A673 (cell line): ENCODE data around the gene TNFRSF4. TPM values are rescaled to one million over a fixed set of nuclear protein-coding genes. Genes with fewer than 3 reads are reported as not detected.

ENCODE experiments used
- BruUV-seq: library from RNA; stranded (reverse); fragments of 400-500 nt; replicated peaks from 2 replicates; lab custom pipeline; 2021; lab: Mats Ljungman, UMichigan
- CTCF ChIA-PET: fragments of 300-600 bp; sonication (Branson Sonifier 250); formaldehyde crosslinking; loops from one replicate; lab custom pipeline; 2022; ENCODE audit warnings: antibody characterized with exemption; lab: Charles Lee
- POLR2A ChIA-PET: fragments of 300-600 bp; sonication (Branson Sonifier 250); formaldehyde crosslinking; loops from one replicate; lab custom pipeline; 2022; ENCODE audit warnings: antibody characterized with exemption; ENCODE audit not compliant: low non-redundant PET; lab: Charles Lee
- DNase-seq: peaks from one replicate; pipeline ENCODE4 v3.0.0-alpha.2; 2015; ENCODE audit warnings: low spot score
- H3K27ac ChIP-seq: fragments of 200-600 bp; sonication (generic); 2 replicates; pipeline ENCODE4 v1.5.1; 2016; ENCODE audit warnings: mixed run types, low read depth, mild to moderate bottlenecking, mixed read lengths, antibody characterized with exemption, low read length; ENCODE audit not compliant: poor library complexity, severe bottlenecking
- H3K27me3 ChIP-seq: fragments of 200-600 bp; sonication (generic); replicated peaks from 2 replicates; pipeline ENCODE4 v1.6.1; 2017; ENCODE audit warnings: mixed run types, low read depth, mild to moderate bottlenecking, mixed read lengths, antibody characterized with exemption, low read length; ENCODE audit not compliant: insufficient read depth, poor library complexity
- H3K36me3 ChIP-seq: fragments of 200-600 bp; sonication (generic); 2 replicates; pipeline ENCODE4 v1.6.1; 2016; ENCODE audit warnings: mixed run types, mild to moderate bottlenecking, mixed read lengths, antibody characterized with exemption, low read length; ENCODE audit not compliant: insufficient read depth, poor library complexity, severe bottlenecking
- H3K4me1 ChIP-seq: fragments of 200-600 bp; sonication (generic); 2 replicates; pipeline ENCODE4 v1.6.1; 2017; ENCODE audit warnings: mixed run types, mild to moderate bottlenecking, mixed read lengths, antibody characterized with exemption, low read length; ENCODE audit not compliant: insufficient read depth, poor library complexity, severe bottlenecking
- H3K4me3 ChIP-seq: fragments of 200-600 bp; sonication (generic); 2 replicates; pipeline ENCODE4 v1.5.1; 2016; ENCODE audit warnings: low read depth, mixed run types, mild to moderate bottlenecking, mixed read lengths, low read length; ENCODE audit not compliant: poor library complexity, severe bottlenecking
- H3K9me3 ChIP-seq: fragments of 200-600 bp; sonication (generic); 2 replicates; pipeline ENCODE4 v1.6.1; 2016; ENCODE audit warnings: mixed run types, low read depth, mild to moderate bottlenecking, mixed read lengths, antibody characterized with exemption, low read length; ENCODE audit not compliant: poor library complexity, severe bottlenecking
- CTCF ChIP-seq: fragments of 300-800, 200-600 bp; sonication (generic); conservative IDR thresholded peaks from 2 replicates; pipeline ENCODE4 v1.5.1; 2017; ENCODE audit warnings: low read depth, mild to moderate bottlenecking, antibody characterized with exemption, low read length, moderate library complexity, mixed read lengths
- EZH2 ChIP-seq: fragments of 200-600 bp; sonication (generic); IDR thresholded peaks from 2 replicates; pipeline ENCODE4 v1.6.1; 2017; ENCODE audit warnings: borderline replicate concordance, low read depth, mild to moderate bottlenecking, mixed read lengths, antibody characterized with exemption, low read length; ENCODE audit not compliant: poor library complexity, severe bottlenecking
- intact Hi-C: fragments of 100-400 bp; cut with micrococcal nuclease; formaldehyde crosslinking; loops from one replicate; pipeline ENCODE4 v1.10.0; 2022; ENCODE audit not compliant: unreplicated experiment
- total RNA-seq: library from RNA; stranded (reverse); gene quantifications from 2 replicates; pipeline ENCODE4 v1.2.3, GENCODE V29; 2021

The TNFRSF4 gene
- total RNA-seq, 1 experiment from 2014 or later: 0.80 TPM

GRCh38 chr1:1216770-1217620, 3.0 kb upstream of the TNFRSF4 start:
- Histone ChIP-seq H3K9me3 (no peaks in the 10 kb centered on the region), H3K36me3 (peaks cover 25% of the 10 kb centered on the region), H3K4me1 (peaks cover 18% of the 10 kb centered on the region), H3K27me3 (no peaks in the 10 kb centered on the region), H3K4me3 (no peak overlapping the region), H3K27ac (no peak overlapping the region)
- POLR2A ChIA-PET: no interaction called here
- BruUV-seq: TSS peak; percentile 91
- CTCF ChIA-PET: no interaction called here
- no peak for TF ChIP-seq CTCF
- no peak for TF ChIP-seq EZH2
- intact Hi-C loops: loop anchor here (5.0 kb wide), 1 partner anchor 45 kb away; the partner anchor contains the start of gene TTLL10
- no peak for DNase-seq

- no TSS peak for BruUV-seq
- Histone ChIP-seq H3K27ac (no peak overlapping the region), H3K4me1 (peaks cover 18% of the 10 kb centered on the region), H3K27me3 (no peaks in the 10 kb centered on the region), H3K4me3 (no peak overlapping the region), H3K36me3 (peaks cover 20% of the 10 kb centered on the region), H3K9me3 (no peaks in the 10 kb centered on the region)
- ChIA-PET POLR2A (no interaction called here), CTCF (no interaction called here)
- TF ChIP-seq EZH2: no peak
- TF ChIP-seq CTCF: no peak
- DNase-seq: no peak
- intact Hi-C loops: loop anchor here (5.0 kb wide), 1 partner anchor 44 kb away; the partner anchor contains the start of gene TTLL10
Observed at GRCh38 chr1:1215881-1216605, 2.1 kb upstream of the TNFRSF4 start.

GRCh38 chr1:1215080-1215676, 1.2 kb upstream of the TNFRSF4 start:
- intact Hi-C loops: loop anchor here (5.0 kb wide), 1 partner anchor 43 kb away; the partner anchor contains the start of gene TTLL10
- no peaks in the 10 kb centered on the region for H3K27me3 ChIP-seq
- H3K36me3 ChIP-seq: peaks cover 20% of the 10 kb centered on the region
- H3K27ac ChIP-seq: no peak overlapping the region
- POLR2A ChIA-PET: no interaction called here
- CTCF ChIA-PET: no interaction called here
- no peaks in the 10 kb centered on the region for H3K9me3 ChIP-seq
- TF ChIP-seq EZH2: no peak
- TF ChIP-seq CTCF: no peak
- no TSS peak for BruUV-seq
- H3K4me1 ChIP-seq: peaks cover 18% of the 10 kb centered on the region
- DNase-seq: no peak
- no peak overlapping the region for H3K4me3 ChIP-seq
